Tibial nerve (tissue), 4 donors: ENCODE measurements around the gene CBL. TPM values are rescaled to one million over a fixed set of nuclear protein-coding genes. Genes with fewer than 3 reads are reported as not detected.

Experiments
- DNase-seq, 2 donors: peaks; one replicate each; pipeline ENCODE4 v3.0.0-alpha.2; 2019; ENCODE audit warnings: low spot score in 2 of 2
- H3K27ac ChIP-seq, 4 donors: fragments of 200-600 bp; sonication (generic) in 3 of 4; one replicate each; pipeline ENCODE4 v1.5.1; 2017 to 2019; ENCODE audit warnings: mild to moderate bottlenecking in 1 of 4
- H3K27me3 ChIP-seq, 2 donors: fragments of 200-600 bp; sonication (generic) in 1 of 2; one replicate each; pipeline versions ENCODE4 v1.5.1 to v1.6.0; 2017 to 2019
- H3K36me3 ChIP-seq, 3 donors: fragments of 200-600 bp; sonication (generic); one replicate each; pipeline ENCODE4 v1.5.1; 2018 to 2019
- H3K4me1 ChIP-seq, 4 donors: fragments of 200-600 bp; sonication (generic) in 3 of 4; one replicate each; pipeline ENCODE4 v1.5.1; 2017 to 2019
- H3K4me3 ChIP-seq, 4 donors: fragments of 200-600 bp; sonication (generic) in 3 of 4; one replicate each; pipeline ENCODE4 v1.5.1; 2017 to 2019; ENCODE audit warnings: mild to moderate bottlenecking in 1 of 4, moderate library complexity in 1 of 4
- H3K9me3 ChIP-seq, 4 donors: fragments of 200-600 bp; sonication (generic) in 3 of 4; one replicate each; pipeline ENCODE4 v1.5.1; 2017 to 2019
- CTCF ChIP-seq, 5 experiments: fragments of 200-600 bp in 3 of 5; fragments of 450-650 bp in 2 of 5; sonication (generic) in 3 of 5; IDR thresholded peaks; one replicate each; pipeline ENCODE4 v1.5.1; 2016 to 2019; ENCODE audit warnings: antibody characterized with exemption in 5 of 5, mild to moderate bottlenecking in 3 of 5, moderate library complexity in 2 of 5
- EP300 ChIP-seq, 2 donors: sonication (generic); formaldehyde crosslinking; IDR thresholded peaks; one replicate each; pipeline ENCODE4 v1.6.1; 2017; ENCODE audit warnings: antibody characterized with exemption in 2 of 2, mild to moderate bottlenecking in 1 of 2
- POLR2A ChIP-seq, 2 donors: fragments of 450-650 bp; IDR thresholded peaks; one replicate each; pipeline ENCODE4 v1.6.1; 2017; ENCODE audit warnings: antibody characterized with exemption in 2 of 2, mild to moderate bottlenecking in 2 of 2, moderate library complexity in 2 of 2
- WGBS, 2 donors: methylation state at CpG; one replicate each; pipeline ENCODE4 v1.1.5; 2018; 5-methylcytosine and 5-hydroxymethylcytosine counted together
- total RNA-seq, 4 donors: library from RNA; depleted of rRNA; stranded (reverse); fragments of >200 nt; gene quantifications; one replicate each; pipeline ENCODE4 v1.1.0, GENCODE V29; 2016

The CBL gene
- total RNA-seq, 4 donors from 2014 or later = 14.2 to 19.2 (median 16.0) TPM

- WGBS, 2 donors = 66 to 75% methylated on average over 17 of the region's 17 CpGs
- TF ChIP-seq EP300 (IDR thresholded peaks at IDR 0.05) (no peak), CTCF (IDR thresholded peaks at IDR 0.05) (no peak), POLR2A (IDR thresholded peaks at IDR 0.05) (no peak)
- Histone ChIP-seq H3K9me3 (no peaks in the 10 kb centered on the region), H3K4me1 (peaks cover 0 to 42% (median 11%) of the 10 kb centered on the region in 4 donors), H3K27me3 (no peaks in the 10 kb centered on the region), H3K4me3 (no peak overlapping the region), H3K36me3 (peaks cover 0 to 52% (median 4%) of the 10 kb centered on the region in 3 donors), H3K27ac (peak overlapping the region in 2 of 4 donors; percentile 60 to 96)
- DNase-seq = no peak
Observed at GRCh38 chr11:119309953-119310681, 104.0 kb downstream of the CBL start.

- Histone ChIP-seq H3K36me3 (peaks cover 0 to 50% (median 4%) of the 10 kb centered on the region in 3 donors), H3K27ac (peak overlapping the region in 2 of 4 donors; percentile 64 to 96), H3K27me3 (peaks cover 0 to 1% of the 10 kb centered on the region in 2 donors), H3K9me3 (no peaks in the 10 kb centered on the region), H3K4me1 (peaks cover 0 to 48% (median 13%) of the 10 kb centered on the region in 4 donors), H3K4me3 (no peak overlapping the region)
- no peak for DNase-seq
- no peak for TF ChIP-seq CTCF (IDR thresholded peaks at IDR 0.05)
- no peak for TF ChIP-seq EP300 (IDR thresholded peaks at IDR 0.05)
- TF ChIP-seq POLR2A (IDR thresholded peaks at IDR 0.05) = no peak
- 66 to 74% methylated on average over 16 to 20 of the region's 20 CpGs for WGBS, 2 donors
Observed at GRCh38 chr11:119310682-119311052, 104.5 kb downstream of the CBL start.

GRCh38 chr11:119314726-119315125, 108.6 kb downstream of the CBL start:
- Histone ChIP-seq H3K9me3 (no peaks in the 10 kb centered on the region), H3K36me3 (peaks cover 0 to 33% (median 4%) of the 10 kb centered on the region in 3 donors), H3K4me3 (peak overlapping the region; percentile 60 to 71 (median 65)), H3K4me1 (peaks cover 0 to 62% (median 39%) of the 10 kb centered on the region in 4 donors), H3K27me3 (peaks cover 0 to 25% of the 10 kb centered on the region in 2 donors), H3K27ac (peak overlapping the region; percentile 87 to 96 (median 93))
- WGBS, 2 donors = 56 to 57% methylated on average over 18 of the region's 18 CpGs
- TF ChIP-seq CTCF (IDR thresholded peaks at IDR 0.05) (no peak), EP300 (IDR thresholded peaks at IDR 0.05) (no peak), POLR2A (IDR thresholded peaks at IDR 0.05) (no peak)
- no peak for DNase-seq

GRCh38 chr11:119315131-119316015, 109.2 kb downstream of the CBL start:
- no peak for DNase-seq
- no peaks in the 10 kb centered on the region for H3K9me3 ChIP-seq
- peaks cover 0 to 68% (median 46%) of the 10 kb centered on the region in 4 donors for H3K4me1 ChIP-seq
- H3K27me3 ChIP-seq = peaks cover 0 to 27% of the 10 kb centered on the region in 2 donors
- H3K36me3 ChIP-seq = peaks cover 0 to 27% (median 4%) of the 10 kb centered on the region in 3 donors
- peak in 4 of 5 experiments; percentile 13 to 54 (median 31) for TF ChIP-seq CTCF (IDR thresholded peaks at IDR 0.05)
- TF ChIP-seq EP300 (IDR thresholded peaks at IDR 0.05) = peak in 1 of 2 donors; percentile 72
- TF ChIP-seq POLR2A (IDR thresholded peaks at IDR 0.05) = peak in 1 of 2 donors; percentile 35
- H3K27ac ChIP-seq = peak overlapping the region; percentile 87 to 96 (median 93)
- 10 to 14% methylated on average over 19 to 24 of the region's 29 CpGs for WGBS, 2 donors
- H3K4me3 ChIP-seq = peak overlapping the region; percentile 60 to 71 (median 65)
